Measurements from ENCODE around the gene RASGRP1. TPM values are rescaled to one million over a fixed set of nuclear protein-coding genes. Genes with fewer than 3 reads are reported as not detected.

RASGRP1 gene
- 1.1 TPM for polyA plus RNA-seq (2012; ENCODE audit: insufficient read length, low read depth)

GRCh38 chr15:38564557-38565286, at the start of gene RASGRP1:
TSS of gene RASGRP1 (minus strand) at chr15:38564814. CDS start at chr15:38564628, 186 bp downstream.
- TF ChIP-seq REST (IDR thresholded peaks at IDR 0.05; ENCODE audit: insufficient read depth in 1 of 2, low read depth in 2 of 2, low read length in 2 of 2): no peak
- TF ChIP-seq FOXP2 (optimal IDR thresholded peaks at IDR 0.05; ENCODE audit: borderline replicate concordance, extremely low read depth, extremely low read length, insufficient read depth): peak; percentile 24
- TF ChIP-seq SIN3A (IDR thresholded peaks at IDR 0.05; ENCODE audit: borderline replicate concordance, insufficient read depth, low read length): no peak
- TF ChIP-seq TAF1 (IDR thresholded peaks at IDR 0.05; ENCODE audit: borderline replicate concordance, insufficient read depth, low read length): no peak

- TF ChIP-seq SIN3A (IDR thresholded peaks at IDR 0.05; ENCODE audit: borderline replicate concordance, insufficient read depth, low read length) (no peak), TAF1 (IDR thresholded peaks at IDR 0.05; ENCODE audit: borderline replicate concordance, insufficient read depth, low read length) (no peak), POLR2AphosphoS5 (IDR thresholded peaks at IDR 0.05; ENCODE audit: low read depth, low read length) (no peak), REST (IDR thresholded peaks at IDR 0.05; ENCODE audit: insufficient read depth in 1 of 2, low read depth in 2 of 2, low read length in 2 of 2) (no peak), FOXP2 (optimal IDR thresholded peaks at IDR 0.05; ENCODE audit: borderline replicate concordance, extremely low read depth, extremely low read length, insufficient read depth) (no peak)
Observed at GRCh38 chr15:38613085-38613484, 48.5 kb upstream of the RASGRP1 start.

GRCh38 chr15:38612159-38612863, 47.7 kb upstream of the RASGRP1 start:
- TF ChIP-seq SIN3A (IDR thresholded peaks at IDR 0.05; ENCODE audit: borderline replicate concordance, insufficient read depth, low read length): no peak
- TF ChIP-seq REST (IDR thresholded peaks at IDR 0.05; ENCODE audit: insufficient read depth in 1 of 2, low read depth in 2 of 2, low read length in 2 of 2): no peak
- no peak for TF ChIP-seq FOXP2 (optimal IDR thresholded peaks at IDR 0.05; ENCODE audit: borderline replicate concordance, extremely low read depth, extremely low read length, insufficient read depth)
- no peak for TF ChIP-seq POLR2AphosphoS5 (IDR thresholded peaks at IDR 0.05; ENCODE audit: low read depth, low read length)
- TF ChIP-seq TAF1 (IDR thresholded peaks at IDR 0.05; ENCODE audit: borderline replicate concordance, insufficient read depth, low read length): no peak

GRCh38 chr15:38611228-38611627, 46.6 kb upstream of the RASGRP1 start:
- TF ChIP-seq TAF1 (IDR thresholded peaks at IDR 0.05; ENCODE audit: borderline replicate concordance, insufficient read depth, low read length) (no peak), POLR2AphosphoS5 (IDR thresholded peaks at IDR 0.05; ENCODE audit: low read depth, low read length) (no peak)

- TF ChIP-seq REST (IDR thresholded peaks at IDR 0.05; ENCODE audit: insufficient read depth in 1 of 2, low read depth in 2 of 2, low read length in 2 of 2) (no peak), SIN3A (IDR thresholded peaks at IDR 0.05; ENCODE audit: borderline replicate concordance, insufficient read depth, low read length) (no peak), TAF1 (IDR thresholded peaks at IDR 0.05; ENCODE audit: borderline replicate concordance, insufficient read depth, low read length) (no peak), POLR2AphosphoS5 (IDR thresholded peaks at IDR 0.05; ENCODE audit: low read depth, low read length) (no peak), FOXP2 (optimal IDR thresholded peaks at IDR 0.05; ENCODE audit: borderline replicate concordance, extremely low read depth, extremely low read length, insufficient read depth) (no peak)
Observed at GRCh38 chr15:38610748-38611147, 46.1 kb upstream of the RASGRP1 start.

Measured in PFSK-1 (cell line).